NB4 (cell line): ENCODE measurements around the gene TRPT1.
"Not testable (repeated sequence)": the region's sequence is repeated elsewhere in the genome, so short reads cannot be mapped to it uniquely, and the experiment has no call there.

Experiments used
- MYC ChIP-seq: IDR thresholded peaks from 2 replicates; pipeline ENCODE4 v1.6.1; 2011; ENCODE audit warnings: low read depth, low read length
- POLR2A ChIP-seq: IDR thresholded peaks from 2 replicates; pipeline ENCODE4 v1.6.1; 2011; ENCODE audit warnings: mild to moderate bottlenecking; ENCODE audit not compliant: insufficient read length; ENCODE audit errors: extremely low read depth
- TF ChIP-seq, protein P1 (sequence below): IDR thresholded peaks from one replicate; pipeline ENCODE4 v1.5.1; 2012; ENCODE audit warnings: low read depth, low read length
- TF ChIP-seq, protein P2 (sequence below): IDR thresholded peaks from 2 replicates; pipeline ENCODE4 v1.6.1; 2011; ENCODE audit warnings: low read depth, low read length

GRCh38 chr11:64246621-64246870, 20.6 kb upstream of the TRPT1 start:
- not testable (repeated sequence) for TF ChIP-seq POLR2A, MYC
- TF ChIP-seq, protein P1, sequence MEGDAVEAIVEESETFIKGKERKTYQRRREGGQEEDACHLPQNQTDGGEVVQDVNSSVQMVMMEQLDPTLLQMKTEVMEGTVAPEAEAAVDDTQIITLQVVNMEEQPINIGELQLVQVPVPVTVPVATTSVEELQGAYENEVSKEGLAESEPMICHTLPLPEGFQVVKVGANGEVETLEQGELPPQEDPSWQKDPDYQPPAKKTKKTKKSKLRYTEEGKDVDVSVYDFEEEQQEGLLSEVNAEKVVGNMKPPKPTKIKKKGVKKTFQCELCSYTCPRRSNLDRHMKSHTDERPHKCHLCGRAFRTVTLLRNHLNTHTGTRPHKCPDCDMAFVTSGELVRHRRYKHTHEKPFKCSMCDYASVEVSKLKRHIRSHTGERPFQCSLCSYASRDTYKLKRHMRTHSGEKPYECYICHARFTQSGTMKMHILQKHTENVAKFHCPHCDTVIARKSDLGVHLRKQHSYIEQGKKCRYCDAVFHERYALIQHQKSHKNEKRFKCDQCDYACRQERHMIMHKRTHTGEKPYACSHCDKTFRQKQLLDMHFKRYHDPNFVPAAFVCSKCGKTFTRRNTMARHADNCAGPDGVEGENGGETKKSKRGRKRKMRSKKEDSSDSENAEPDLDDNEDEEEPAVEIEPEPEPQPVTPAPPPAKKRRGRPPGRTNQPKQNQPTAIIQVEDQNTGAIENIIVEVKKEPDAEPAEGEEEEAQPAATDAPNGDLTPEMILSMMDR = not testable (repeated sequence)
- TF ChIP-seq, protein P2, sequence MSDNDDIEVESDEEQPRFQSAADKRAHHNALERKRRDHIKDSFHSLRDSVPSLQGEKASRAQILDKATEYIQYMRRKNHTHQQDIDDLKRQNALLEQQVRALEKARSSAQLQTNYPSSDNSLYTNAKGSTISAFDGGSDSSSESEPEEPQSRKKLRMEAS = not testable (repeated sequence)
